Kidney (tissue), 14 donors: Measurements from ENCODE around the gene AP2B1. TPM values are rescaled to one million over a fixed set of nuclear protein-coding genes. Genes with fewer than 3 reads are reported as not detected.

Experiments
- DNase-seq, 5 donors: peaks; one replicate each; pipeline ENCODE4 v3.0.0-alpha.2; 2013 to 2020
- FAIRE-seq: peaks from 2 replicates; lab custom pipeline; 2012; peaks lifted over from hg19 to GRCh38; lab: Jason Lieb, UNC
- H3K27ac ChIP-seq, 2 donors: one replicate each; pipeline ENCODE4 v1.7.0; 2013; ENCODE audit warnings: low read depth in 2 of 2, low read length in 2 of 2, inconsistent platforms in 1 of 2
- H3K27me3 ChIP-seq: one replicate; pipeline ENCODE4 v1.7.1; 2013; ENCODE audit warnings: low read length, inconsistent platforms; ENCODE audit not compliant: control insufficient read depth, insufficient read depth
- H3K36me3 ChIP-seq, 3 donors: one replicate each; pipeline versions ENCODE4 v1.7.0 to v1.7.1; 2013; ENCODE audit warnings: low read length in 3 of 3, control low read depth in 1 of 3, inconsistent platforms in 1 of 3; ENCODE audit not compliant: insufficient read depth in 3 of 3, control insufficient read depth in 2 of 3
- H3K4me1 ChIP-seq, 3 donors: one replicate each; pipeline versions ENCODE4 v1.7.0 to v1.7.1; 2013; ENCODE audit warnings: low read length in 3 of 3, inconsistent platforms in 1 of 3, low read depth in 1 of 3; ENCODE audit not compliant: control insufficient read depth in 2 of 3, insufficient read depth in 2 of 3
- H3K4me3 ChIP-seq, 3 donors: one replicate each; pipeline versions ENCODE4 v1.7.0 to v1.8.1; 2013; ENCODE audit warnings: low read length in 3 of 3, control low read depth in 1 of 3, inconsistent platforms in 1 of 3
- H3K9ac ChIP-seq, 3 donors: one replicate each; pipeline versions ENCODE4 v1.7.0 to v1.7.1; 2013; ENCODE audit warnings: low read length in 3 of 3, control low read depth in 1 of 3, inconsistent platforms in 1 of 3
- H3K9me3 ChIP-seq, 3 donors: one replicate each; pipeline versions ENCODE4 v1.7.0 to v1.7.1; 2013; ENCODE audit warnings: low read length in 3 of 3, control low read depth in 1 of 3, inconsistent platforms in 1 of 3; ENCODE audit not compliant: control insufficient read depth in 2 of 3, insufficient read depth in 1 of 3
- CTCF ChIP-seq: IDR thresholded peaks from 3 replicates; pipeline ENCODE4 v1.5.1; 2012; ENCODE audit warnings: mild to moderate bottlenecking, moderate library complexity, borderline replicate concordance; ENCODE audit not compliant: insufficient read depth; ENCODE audit errors: extremely low read depth
- intact Hi-C: fragments of 100-400 bp; cut with DNase I; formaldehyde crosslinking; loops from one replicate; pipeline ENCODE4 v1.11.1; 2022
- polyA plus RNA-seq: library from polyadenylated mRNA; stranded (reverse); fragments of 350-450 nt; fragmentation: Illumina TruSeq; extraction: RNeasy Lipid Tissue Mini Kit (QIAGEN cat#74804); gene quantifications from one replicate; pipeline ENCODE4 v1.2.3, GENCODE V29; 2014; ENCODE audit warnings: low read depth, low replicate concordance; ENCODE audit not compliant: insufficient read depth
- total RNA-seq: library from RNA; stranded (reverse); fragmentation: NEBNext Ultra II Directional; extraction: Animal tissue kit (Norgen Biotek cat#: 25700); gene quantifications from one replicate; pipeline ENCODE4 v1.2.1, GENCODE V29; 2021
- donor health status: control.
- donor health status: control.
- donor health status: control.
- donor health status: control.
- donor health status: control.
- donor health status: DM: yes; HTN: yes; CAD: no.
- donor health status: Normal renal cell carcinoma (clear cell type).

Gene AP2B1
- total and polyA plus RNA-seq, 2 donors from 2014 or later, result 74.0 to 242 TPM

- FAIRE-seq, result no peak
- Histone ChIP-seq H3K36me3 (peaks cover 8 to 17% (median 13%) of the 10 kb centered on the region in 3 donors), H3K9ac (no peak overlapping the region), H3K27ac (no peak overlapping the region), H3K4me3 (no peak overlapping the region), H3K27me3 (no peaks in the 10 kb centered on the region), H3K9me3 (no peaks in the 10 kb centered on the region), H3K4me1 (peaks cover 0 to 7% (median 0%) of the 10 kb centered on the region in 3 donors)
- no peak for TF ChIP-seq CTCF
- intact Hi-C loops, result no loop called here
- no peak for DNase-seq
Observed at GRCh38 chr17:35630530-35631148, 43.5 kb downstream of the AP2B1 start.

- H3K27ac ChIP-seq, result no peak overlapping the region
- intact Hi-C loops, result no loop called here
- no peak overlapping the region for H3K9ac ChIP-seq
- peaks cover 8 to 39% (median 19%) of the 10 kb centered on the region in 3 donors for H3K36me3 ChIP-seq
- DNase-seq (no peak), FAIRE-seq (no peak)
- H3K9me3 ChIP-seq, result no peaks in the 10 kb centered on the region
- H3K4me1 ChIP-seq, result no peaks in the 10 kb centered on the region
- no peak for TF ChIP-seq CTCF
- H3K4me3 ChIP-seq, result no peak overlapping the region
- H3K27me3 ChIP-seq, result no peaks in the 10 kb centered on the region
Observed at GRCh38 chr17:35641032-35641431, 53.9 kb downstream of the AP2B1 start.

GRCh38 chr17:35645923-35646322 is 58.8 kb downstream of the AP2B1 start:
- Histone ChIP-seq H3K27me3 (no peaks in the 10 kb centered on the region), H3K4me3 (no peak overlapping the region), H3K36me3 (peaks cover 2 to 24% (median 14%) of the 10 kb centered on the region in 3 donors), H3K27ac (no peak overlapping the region), H3K9me3 (no peaks in the 10 kb centered on the region), H3K4me1 (no peaks in the 10 kb centered on the region), H3K9ac (no peak overlapping the region)
- FAIRE-seq, result no peak
- DNase-seq, result no peak
- intact Hi-C loops, result no loop called here
- TF ChIP-seq CTCF, result no peak
